GM08714 (cell line): ENCODE results near the gene TIMP3.

Experiments
- H3K4me3 ChIP-seq: fragments of 200-500 bp; sonication (Bioruptor generic); 2 replicates; pipeline ENCODE4 v1.5.1; 2014; ENCODE audit warnings: mild to moderate bottlenecking, low read length, inconsistent platforms
- ZNF274 ChIP-seq: IDR thresholded peaks from 2 replicates; pipeline ENCODE4 v1.6.1; 2012; ENCODE audit warnings: mild to moderate bottlenecking, low read depth, low read length

TIMP3 gene

GRCh38 chr22:32841175-32841574 lies 39.7 kb downstream of the TIMP3 start:
- no peak overlapping the region for H3K4me3 ChIP-seq
- no peak for TF ChIP-seq ZNF274

GRCh38 chr22:32842486-32842885 lies 41.0 kb downstream of the TIMP3 start:
- no peak overlapping the region for H3K4me3 ChIP-seq
- TF ChIP-seq ZNF274 = no peak

DNA sequence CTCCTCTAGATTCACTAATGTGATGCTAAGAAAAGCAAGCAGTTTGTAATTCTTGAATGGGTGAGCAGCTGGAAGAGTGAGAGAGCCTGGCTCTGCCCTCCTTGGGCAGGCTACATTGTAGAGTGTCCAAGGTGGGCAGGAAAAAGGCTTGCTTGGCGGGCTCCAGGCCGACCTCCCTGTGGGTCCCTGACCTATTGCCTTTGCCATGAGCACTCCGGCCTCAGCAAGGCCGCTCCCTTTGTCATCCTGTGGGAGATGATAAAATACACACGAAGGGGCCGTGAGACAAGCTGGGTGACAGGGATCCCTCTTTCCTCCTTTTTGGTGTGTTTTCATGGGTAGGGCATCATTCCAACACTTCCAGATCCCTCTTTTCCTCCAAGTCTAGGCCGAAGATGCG lies 41.8 kb downstream of the TIMP3 start:
- TF ChIP-seq ZNF274 = no peak
- no peak overlapping the region for H3K4me3 ChIP-seq

DNA sequence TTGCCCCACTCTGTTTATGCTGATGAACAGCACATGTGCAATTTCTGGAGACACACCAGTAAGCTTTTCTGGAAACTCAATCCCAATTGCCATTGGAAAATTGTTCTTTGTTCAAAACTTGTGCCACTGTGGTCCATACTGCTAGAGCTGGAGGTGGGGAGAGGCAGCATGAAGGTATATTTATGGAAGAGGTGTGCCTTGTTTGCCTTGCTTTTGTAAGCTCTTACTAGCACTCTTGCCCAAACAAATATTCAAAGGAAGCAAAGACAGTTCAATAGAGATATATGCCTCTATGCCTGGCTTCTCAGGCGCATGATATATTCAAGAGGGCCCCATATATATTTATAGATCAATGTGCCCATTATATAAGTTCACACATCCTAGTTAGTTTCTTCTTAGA lies 42.7 kb downstream of the TIMP3 start:
- TF ChIP-seq ZNF274 = no peak
- no peak overlapping the region for H3K4me3 ChIP-seq

GRCh38 chr22:32846780-32847491 lies 45.4 kb downstream of the TIMP3 start:
- TF ChIP-seq ZNF274 = no peak
- H3K4me3 ChIP-seq = no peak overlapping the region

DNA sequence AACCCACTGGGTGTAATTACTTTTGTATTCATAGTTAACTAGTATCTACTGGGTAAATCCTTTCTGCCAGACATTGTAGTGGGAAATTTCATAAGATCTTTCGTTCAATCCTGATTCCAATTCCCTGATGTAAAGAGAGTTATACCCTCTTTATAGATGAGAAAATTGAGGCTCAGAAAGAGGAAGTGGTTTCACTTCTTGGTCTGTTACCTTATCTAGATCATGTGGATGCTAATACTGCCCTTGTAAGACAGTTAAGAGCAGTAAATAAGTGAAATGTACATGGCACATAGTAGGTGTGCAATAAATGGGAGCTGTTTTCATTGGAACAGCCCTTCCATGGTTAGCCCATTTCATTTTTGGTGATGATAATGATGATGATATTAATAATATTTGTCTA lies 46.7 kb downstream of the TIMP3 start:
- TF ChIP-seq ZNF274 = no peak

DNA sequence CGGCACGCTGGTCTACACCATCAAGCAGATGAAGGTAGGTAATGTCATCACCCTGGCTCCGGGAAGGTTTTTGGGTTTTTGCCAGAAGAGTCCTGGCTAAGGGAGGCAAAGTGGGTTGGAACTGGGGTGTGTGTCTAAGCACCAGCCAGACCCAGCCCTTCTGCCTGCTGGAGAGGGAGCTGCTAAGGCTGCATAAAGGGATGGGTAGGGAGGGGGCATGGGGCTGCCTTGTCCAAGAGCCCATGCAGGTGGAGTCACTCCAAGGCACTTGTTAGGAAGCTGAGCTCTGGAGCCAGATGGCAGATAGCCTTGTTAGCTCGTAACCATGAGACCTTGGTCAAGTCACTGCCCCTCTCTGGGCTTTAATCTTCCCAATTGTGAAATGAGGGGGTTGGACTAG lies 48.0 kb downstream of the TIMP3 start:
- no peak overlapping the region for H3K4me3 ChIP-seq
- no peak for TF ChIP-seq ZNF274

More for the DNA sequence above, 46.7 kb downstream of the TIMP3 start:
- H3K4me3 ChIP-seq = no peak overlapping the region

DNA sequence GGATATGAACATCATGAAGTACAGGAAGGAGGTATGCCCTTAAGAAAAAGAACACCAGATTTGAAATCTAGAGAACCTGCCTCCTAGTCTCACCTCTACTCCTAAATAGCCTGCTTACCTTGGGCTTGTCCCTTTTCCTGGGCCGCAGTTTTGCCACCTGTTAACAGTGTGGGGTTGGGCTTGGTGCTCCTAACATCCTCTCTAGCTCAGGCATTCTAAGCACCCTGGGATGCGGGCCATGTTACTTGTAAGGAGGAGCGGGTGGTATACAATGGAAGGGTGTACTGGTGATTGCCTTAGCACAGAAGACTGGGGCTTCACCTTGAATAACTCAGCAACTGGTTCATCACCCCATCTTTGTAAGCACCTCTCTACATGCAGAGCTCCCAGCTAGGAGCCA lies 48.7 kb downstream of the TIMP3 start:
- no peak for TF ChIP-seq ZNF274
- no peak overlapping the region for H3K4me3 ChIP-seq

GRCh38 chr22:32850591-32851517 lies 49.3 kb downstream of the TIMP3 start:
- TF ChIP-seq ZNF274 = no peak
- no peak overlapping the region for H3K4me3 ChIP-seq

DNA sequence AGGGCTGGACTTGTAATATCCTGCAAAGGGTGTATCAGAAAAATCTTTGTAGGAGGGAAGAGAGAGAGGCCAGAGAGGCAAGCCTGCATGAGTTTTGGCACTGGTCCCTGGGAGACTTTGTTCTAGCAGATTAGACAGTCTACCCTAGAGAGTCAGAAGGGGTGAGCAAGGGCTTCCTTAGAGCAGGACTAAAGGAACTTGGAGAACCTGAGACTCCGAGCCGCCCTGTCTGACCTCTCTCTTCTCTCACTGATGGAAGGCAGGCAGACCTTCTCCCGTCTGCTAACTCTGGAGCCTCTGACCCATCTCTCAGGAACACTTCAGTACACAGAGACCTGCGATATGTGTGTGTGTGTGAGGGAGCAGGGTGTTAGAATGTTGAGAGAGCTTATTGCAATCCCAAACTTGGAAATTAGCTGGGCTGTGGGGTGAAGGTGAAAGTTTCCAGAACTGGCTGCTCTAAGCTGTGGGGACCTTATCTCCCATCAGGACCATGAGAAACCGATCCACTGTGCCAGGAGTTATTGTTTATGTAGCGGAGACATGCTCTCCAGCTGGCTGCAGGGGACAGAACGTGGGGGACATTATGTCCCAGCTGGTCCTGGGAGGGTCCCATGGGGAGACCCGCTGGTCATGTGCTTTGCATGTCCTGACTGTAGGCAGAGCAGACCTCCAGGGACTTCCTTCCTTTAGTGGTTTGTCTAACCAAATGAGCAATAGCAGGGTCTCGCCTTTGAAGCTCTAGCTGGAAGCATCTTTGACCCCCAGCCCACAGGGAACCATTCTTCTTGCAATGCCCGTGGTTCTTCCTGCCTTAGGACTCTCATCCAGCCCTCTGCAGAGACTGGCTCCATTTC lies 51.1 kb downstream of the TIMP3 start:
- no peak overlapping the region for H3K4me3 ChIP-seq
- no peak for TF ChIP-seq ZNF274

DNA sequence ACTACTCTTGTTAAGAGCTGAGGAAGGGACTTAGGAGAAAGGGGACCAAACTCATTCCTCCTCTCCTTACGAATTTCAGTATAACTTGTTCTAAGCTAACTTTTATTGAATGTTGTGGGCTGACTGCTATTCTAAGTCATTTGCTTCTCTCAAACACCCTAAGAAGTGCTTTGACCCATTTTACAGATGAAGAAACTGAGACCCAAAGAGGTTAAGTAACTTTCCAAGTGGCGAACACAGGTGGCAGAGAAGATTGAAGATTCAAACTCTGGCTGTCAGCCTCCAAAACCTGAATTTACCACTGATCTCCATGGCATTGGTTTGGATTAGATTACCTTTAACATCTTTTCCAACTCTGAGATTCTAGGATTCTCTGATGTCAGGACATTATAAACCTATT lies 52.2 kb downstream of the TIMP3 start:
- no peak for TF ChIP-seq ZNF274
- no peak overlapping the region for H3K4me3 ChIP-seq

DNA sequence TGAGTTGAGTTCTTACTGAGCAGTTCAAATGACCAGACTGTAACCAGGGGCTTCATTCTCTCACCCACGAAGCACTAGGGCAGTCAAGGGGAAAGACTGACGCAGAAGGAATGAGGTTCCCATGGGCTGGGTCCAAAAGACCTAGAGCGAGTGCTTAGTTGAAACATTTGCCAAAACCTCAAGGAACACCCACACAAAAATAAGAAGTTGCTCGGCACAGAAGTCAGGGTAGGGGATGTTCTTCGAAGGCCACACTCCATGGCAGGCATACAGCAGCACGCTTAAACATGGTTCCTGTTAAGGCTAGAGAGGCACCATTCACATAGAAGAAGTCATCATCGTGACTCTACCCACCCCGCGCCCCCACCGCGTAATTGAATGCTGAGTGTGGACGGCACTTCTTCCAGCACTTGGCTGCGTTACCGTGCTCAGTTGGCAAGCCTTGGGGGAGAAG lies 52.9 kb downstream of the TIMP3 start:
- no peak for TF ChIP-seq ZNF274
- H3K4me3 ChIP-seq = no peak overlapping the region

DNA sequence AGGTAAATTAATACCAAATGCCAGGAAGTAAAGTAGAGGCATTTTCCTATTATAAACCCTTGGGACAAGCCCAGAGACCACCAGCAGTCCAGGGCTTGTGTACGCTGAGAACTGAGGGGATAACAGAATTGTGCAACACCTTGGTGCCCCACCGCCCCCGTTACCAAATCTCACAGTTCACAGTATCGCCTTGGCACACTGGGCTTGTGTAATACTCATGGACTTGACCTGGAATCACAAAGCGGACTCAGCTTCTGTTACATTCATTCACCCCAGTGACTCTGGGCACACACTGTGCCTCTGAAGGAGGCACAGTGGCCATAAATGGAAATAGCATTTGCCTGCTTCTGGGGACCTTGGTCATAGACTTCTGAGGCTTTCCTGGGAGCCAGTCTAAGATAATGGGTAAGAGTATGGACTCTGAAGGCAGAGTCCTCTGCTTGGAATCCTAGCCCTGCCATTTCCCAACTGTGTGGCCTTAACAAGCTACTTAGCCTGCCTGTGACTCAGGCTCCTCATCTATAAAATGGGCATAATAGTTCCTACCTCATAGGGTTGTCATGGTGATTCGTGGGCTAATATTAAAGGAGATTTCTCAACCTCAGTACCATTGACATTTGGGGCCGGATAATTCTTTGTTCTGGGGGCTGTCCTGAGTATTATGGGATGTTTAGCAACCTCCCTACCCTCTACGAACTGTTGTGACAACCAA lies 53.7 kb downstream of the TIMP3 start:
- no peak for TF ChIP-seq ZNF274
- H3K4me3 ChIP-seq = no peak overlapping the region

DNA sequence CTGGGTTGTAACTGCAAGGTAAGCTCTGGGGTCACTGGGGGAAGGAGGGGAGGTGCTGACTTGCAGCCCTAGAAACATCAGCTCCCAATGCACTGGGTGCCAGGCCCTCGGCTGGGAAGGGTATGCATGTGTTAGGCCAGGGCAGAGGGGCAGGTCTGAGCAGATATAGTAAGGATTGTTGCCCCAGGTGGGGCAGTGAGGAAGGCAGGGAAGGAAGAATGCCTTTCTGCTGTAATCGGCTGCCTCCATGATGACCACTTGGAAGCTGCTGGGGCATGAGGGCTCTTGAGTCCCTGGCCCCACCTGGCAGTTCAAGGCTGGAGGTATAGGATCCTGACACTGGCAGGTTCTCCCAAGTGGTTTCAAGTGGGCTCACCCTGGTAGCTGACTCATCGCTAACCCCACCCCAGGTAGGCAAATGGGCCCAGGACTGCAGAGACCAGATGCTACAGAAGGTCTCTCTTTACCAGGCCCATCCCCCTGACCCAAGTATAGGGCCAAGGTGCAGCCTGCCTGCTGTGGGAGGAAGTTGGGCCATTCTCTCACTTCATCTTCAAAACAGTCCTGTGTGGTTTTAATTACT lies 56.7 kb downstream of the TIMP3 start:
- no peak overlapping the region for H3K4me3 ChIP-seq
- TF ChIP-seq ZNF274 = no peak
